A549 (cell line): ENCODE measurements around the gene FNBP1L.

Source experiments
- CTCF ChIP-seq: fragments of >200 bp; sonication (Bioruptor Twin); formaldehyde crosslinking; IDR thresholded peaks from 3 replicates; pipeline ENCODE4 v1.5.1; 2016
- MAFK ChIP-seq: fragments of 450-650 bp; IDR thresholded peaks from 2 replicates; pipeline ENCODE4 v1.6.1; 2014; ENCODE audit not compliant: partially characterized antibody
- POLR2A ChIP-seq: IDR thresholded peaks from 2 replicates; pipeline ENCODE4 v1.6.1; 2012; ENCODE audit warnings: mild to moderate bottlenecking, low read length
- ZFP36 ChIP-seq: fragments of 450-650 bp; IDR thresholded peaks from 2 replicates; pipeline ENCODE4 v1.6.1; 2014; ENCODE audit warnings: borderline replicate concordance; ENCODE audit not compliant: partially characterized antibody

GRCh38 chr1:93490357-93490756 is 42.4 kb downstream of the FNBP1L start:
- TF ChIP-seq POLR2A = no peak
- TF ChIP-seq MAFK = no peak
- no peak for TF ChIP-seq CTCF
- no peak for TF ChIP-seq ZFP36
